Cardiac muscle cell (in vitro differentiated cells and primary cell): ENCODE results near the gene ENTREP1. TPM values are rescaled to one million over a fixed set of nuclear protein-coding genes. Genes with fewer than 3 reads are reported as not detected.
"Not testable (repeated sequence)": the region's sequence is repeated elsewhere in the genome, so short reads cannot be mapped to it uniquely, and the experiment has no call there.

ENCODE experiments used
- DNase-seq, 2 donors: peaks; one replicate each; pipeline versions ENCODE4 v3.0.0 to v3.0.0-alpha.2; 2010 to 2017; ENCODE audit warnings: low read depth in 1 of 2, low spot score in 1 of 2
- H3K27ac ChIP-seq: fragments of 200-600 bp; sonication (generic); 2 replicates; pipeline ENCODE4 v1.5.1; 2016
- H3K27me3 ChIP-seq: fragments of 200-600 bp; sonication (generic); 2 replicates; pipeline ENCODE4 v1.6.0; 2016; ENCODE audit warnings: control low read depth
- H3K36me3 ChIP-seq: fragments of 200-600 bp; sonication (generic); 2 replicates; pipeline ENCODE4 v1.5.1; 2016; ENCODE audit warnings: control low read depth
- H3K4me1 ChIP-seq: fragments of 200-600 bp; sonication (generic); 2 replicates; pipeline ENCODE4 v1.8.1; 2017; ENCODE audit warnings: low read depth, mild to moderate bottlenecking, mixed run types
- H3K4me3 ChIP-seq: fragments of 200-600 bp; sonication (generic); 2 replicates; pipeline ENCODE4 v1.5.1; 2016; ENCODE audit warnings: mild to moderate bottlenecking
- H3K9me3 ChIP-seq: fragments of 200-600 bp; sonication (generic); 2 replicates; pipeline ENCODE4 v1.5.1; 2017; ENCODE audit warnings: low read depth, mild to moderate bottlenecking, control low read depth
- CTCF ChIP-seq: IDR thresholded peaks from 2 replicates; pipeline ENCODE4 v1.5.1; 2012; ENCODE audit warnings: low read depth, mild to moderate bottlenecking, low read length
- polyA plus RNA-seq: library from polyadenylated mRNA; unstranded; fragments of >200 nt; fragmentation: Nextera tagmentation; extraction: Ambion mirVana; gene quantifications from 2 replicates; pipeline ENCODE4 v1.2.1, GENCODE V29; 2016
- total RNA-seq: library from RNA; depleted of rRNA; stranded (reverse); fragments of >200 nt; gene quantifications from 2 replicates; pipeline ENCODE4 v1.2.3, GENCODE V29; 2016

ENTREP1 gene
- total and polyA plus RNA-seq, 2 experiments from 2014 or later = 176 to 180 TPM

GRCh38 chr9:69400470-69400869 lies 75.5 kb downstream of the ENTREP1 start:
- TF ChIP-seq CTCF = no peak
- Histone ChIP-seq H3K27ac (no peak overlapping the region), H3K36me3 (peaks cover 5% of the 10 kb centered on the region), H3K4me1 (peaks cover 6% of the 10 kb centered on the region), H3K27me3 (no peaks in the 10 kb centered on the region), H3K9me3 (no peaks in the 10 kb centered on the region), H3K4me3 (no peak overlapping the region)
- no peak for DNase-seq

- H3K36me3 ChIP-seq, H3K4me1 ChIP-seq, H3K9me3 ChIP-seq, H3K4me3 ChIP-seq, H3K27ac ChIP-seq, H3K27me3 ChIP-seq, DNase-seq: not testable (repeated sequence)
Measured at GRCh38 chr9:69409936-69410335, 84.9 kb downstream of the ENTREP1 start.

- Histone ChIP-seq H3K4me1 (no peaks in the 10 kb centered on the region), H3K4me3 (no peak overlapping the region), H3K27me3 (no peaks in the 10 kb centered on the region), H3K27ac (no peak overlapping the region), H3K9me3 (no peaks in the 10 kb centered on the region), H3K36me3 (no peaks in the 10 kb centered on the region)
- no peak for TF ChIP-seq CTCF
- DNase-seq = no peak
Measured at GRCh38 chr9:69411246-69411645, 86.2 kb downstream of the ENTREP1 start.

GRCh38 chr9:69411931-69412740 lies 87.1 kb downstream of the ENTREP1 start:
- no peak for TF ChIP-seq CTCF
- no peak overlapping the region for H3K27ac ChIP-seq
- DNase-seq = no peak
- H3K9me3 ChIP-seq = no peaks in the 10 kb centered on the region
- no peaks in the 10 kb centered on the region for H3K36me3 ChIP-seq
- no peak overlapping the region for H3K4me3 ChIP-seq
- H3K4me1 ChIP-seq = no peaks in the 10 kb centered on the region
- no peaks in the 10 kb centered on the region for H3K27me3 ChIP-seq

GRCh38 chr9:69412741-69413150 lies 87.7 kb downstream of the ENTREP1 start:
- no peak overlapping the region for H3K4me3 ChIP-seq
- peak; percentile 81 to 84 for DNase-seq
- no peaks in the 10 kb centered on the region for H3K9me3 ChIP-seq
- H3K4me1 ChIP-seq = no peaks in the 10 kb centered on the region
- TF ChIP-seq CTCF = peak; percentile 84
- no peak overlapping the region for H3K27ac ChIP-seq
- H3K27me3 ChIP-seq = no peaks in the 10 kb centered on the region
- H3K36me3 ChIP-seq = no peaks in the 10 kb centered on the region

- no peak for DNase-seq
- Histone ChIP-seq H3K27ac (no peak overlapping the region), H3K4me3 (no peak overlapping the region), H3K9me3 (no peaks in the 10 kb centered on the region), H3K4me1 (no peaks in the 10 kb centered on the region), H3K27me3 (no peaks in the 10 kb centered on the region), H3K36me3 (no peaks in the 10 kb centered on the region)
- no peak for TF ChIP-seq CTCF
Measured at GRCh38 chr9:69420611-69421270, 95.7 kb downstream of the ENTREP1 start.
